GM12872 (cell line): ENCODE data around the gene NLRP14.

Experiments
- TF ChIP-seq, protein P1 (sequence below): IDR thresholded peaks from 3 replicates; pipeline ENCODE4 v1.5.1; 2011; ENCODE audit warnings: low read depth, mild to moderate bottlenecking, low read length, moderate library complexity; ENCODE audit not compliant: insufficient read depth

The NLRP14 gene, protein sequence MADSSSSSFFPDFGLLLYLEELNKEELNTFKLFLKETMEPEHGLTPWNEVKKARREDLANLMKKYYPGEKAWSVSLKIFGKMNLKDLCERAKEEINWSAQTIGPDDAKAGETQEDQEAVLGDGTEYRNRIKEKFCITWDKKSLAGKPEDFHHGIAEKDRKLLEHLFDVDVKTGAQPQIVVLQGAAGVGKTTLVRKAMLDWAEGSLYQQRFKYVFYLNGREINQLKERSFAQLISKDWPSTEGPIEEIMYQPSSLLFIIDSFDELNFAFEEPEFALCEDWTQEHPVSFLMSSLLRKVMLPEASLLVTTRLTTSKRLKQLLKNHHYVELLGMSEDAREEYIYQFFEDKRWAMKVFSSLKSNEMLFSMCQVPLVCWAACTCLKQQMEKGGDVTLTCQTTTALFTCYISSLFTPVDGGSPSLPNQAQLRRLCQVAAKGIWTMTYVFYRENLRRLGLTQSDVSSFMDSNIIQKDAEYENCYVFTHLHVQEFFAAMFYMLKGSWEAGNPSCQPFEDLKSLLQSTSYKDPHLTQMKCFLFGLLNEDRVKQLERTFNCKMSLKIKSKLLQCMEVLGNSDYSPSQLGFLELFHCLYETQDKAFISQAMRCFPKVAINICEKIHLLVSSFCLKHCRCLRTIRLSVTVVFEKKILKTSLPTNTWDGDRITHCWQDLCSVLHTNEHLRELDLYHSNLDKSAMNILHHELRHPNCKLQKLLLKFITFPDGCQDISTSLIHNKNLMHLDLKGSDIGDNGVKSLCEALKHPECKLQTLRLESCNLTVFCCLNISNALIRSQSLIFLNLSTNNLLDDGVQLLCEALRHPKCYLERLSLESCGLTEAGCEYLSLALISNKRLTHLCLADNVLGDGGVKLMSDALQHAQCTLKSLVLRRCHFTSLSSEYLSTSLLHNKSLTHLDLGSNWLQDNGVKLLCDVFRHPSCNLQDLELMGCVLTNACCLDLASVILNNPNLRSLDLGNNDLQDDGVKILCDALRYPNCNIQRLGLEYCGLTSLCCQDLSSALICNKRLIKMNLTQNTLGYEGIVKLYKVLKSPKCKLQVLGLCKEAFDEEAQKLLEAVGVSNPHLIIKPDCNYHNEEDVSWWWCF

DNA sequence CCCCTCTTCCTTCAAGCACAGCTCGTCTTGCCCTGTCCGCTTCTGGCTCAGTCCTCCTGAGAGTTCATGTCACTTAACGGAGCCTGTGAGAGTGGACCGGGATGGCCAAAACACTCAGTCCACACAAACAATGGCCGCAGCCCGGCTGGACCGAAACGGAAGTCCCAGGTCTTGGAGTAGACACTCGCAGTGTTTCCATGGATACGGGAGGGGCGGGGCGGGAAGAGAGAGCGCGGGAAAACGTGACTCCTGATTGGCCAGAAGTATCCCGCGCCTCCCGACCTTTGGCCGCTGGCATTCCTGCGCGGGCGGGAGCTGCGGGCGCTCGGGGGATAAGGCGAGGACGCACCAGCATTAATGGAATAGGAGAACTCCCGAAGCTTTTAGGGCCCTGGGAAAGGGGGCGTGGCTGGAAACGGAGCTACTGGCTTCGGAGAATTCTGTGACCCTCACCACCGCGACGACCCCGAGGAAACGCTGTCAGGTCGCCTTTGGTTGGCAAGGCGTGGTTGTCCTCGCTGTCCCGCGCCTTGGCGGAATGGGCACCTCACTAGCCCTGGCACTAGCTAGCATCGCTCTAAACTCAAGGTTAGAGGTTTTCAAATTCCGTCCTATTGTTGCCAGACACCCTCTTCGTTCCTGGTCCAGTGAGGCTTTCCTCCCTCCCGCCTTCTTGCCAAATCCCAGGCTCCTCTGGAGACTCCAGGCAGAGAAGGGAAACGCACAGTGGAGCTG, at the start of gene NLRP14, which contains the start of gene ZNF214:
Gene NLRP14 (plus strand): TSS at position 297 of the 735 bp plus-strand sequence. CDS start 18,108 bp downstream, outside the sequence.
Gene ZNF214 (minus strand): TSS at position 164 of the 735 bp plus-strand sequence. CDS start 17,511 bp downstream, outside the sequence.
- TF ChIP-seq, protein P1, sequence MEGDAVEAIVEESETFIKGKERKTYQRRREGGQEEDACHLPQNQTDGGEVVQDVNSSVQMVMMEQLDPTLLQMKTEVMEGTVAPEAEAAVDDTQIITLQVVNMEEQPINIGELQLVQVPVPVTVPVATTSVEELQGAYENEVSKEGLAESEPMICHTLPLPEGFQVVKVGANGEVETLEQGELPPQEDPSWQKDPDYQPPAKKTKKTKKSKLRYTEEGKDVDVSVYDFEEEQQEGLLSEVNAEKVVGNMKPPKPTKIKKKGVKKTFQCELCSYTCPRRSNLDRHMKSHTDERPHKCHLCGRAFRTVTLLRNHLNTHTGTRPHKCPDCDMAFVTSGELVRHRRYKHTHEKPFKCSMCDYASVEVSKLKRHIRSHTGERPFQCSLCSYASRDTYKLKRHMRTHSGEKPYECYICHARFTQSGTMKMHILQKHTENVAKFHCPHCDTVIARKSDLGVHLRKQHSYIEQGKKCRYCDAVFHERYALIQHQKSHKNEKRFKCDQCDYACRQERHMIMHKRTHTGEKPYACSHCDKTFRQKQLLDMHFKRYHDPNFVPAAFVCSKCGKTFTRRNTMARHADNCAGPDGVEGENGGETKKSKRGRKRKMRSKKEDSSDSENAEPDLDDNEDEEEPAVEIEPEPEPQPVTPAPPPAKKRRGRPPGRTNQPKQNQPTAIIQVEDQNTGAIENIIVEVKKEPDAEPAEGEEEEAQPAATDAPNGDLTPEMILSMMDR: no peak

DNA sequence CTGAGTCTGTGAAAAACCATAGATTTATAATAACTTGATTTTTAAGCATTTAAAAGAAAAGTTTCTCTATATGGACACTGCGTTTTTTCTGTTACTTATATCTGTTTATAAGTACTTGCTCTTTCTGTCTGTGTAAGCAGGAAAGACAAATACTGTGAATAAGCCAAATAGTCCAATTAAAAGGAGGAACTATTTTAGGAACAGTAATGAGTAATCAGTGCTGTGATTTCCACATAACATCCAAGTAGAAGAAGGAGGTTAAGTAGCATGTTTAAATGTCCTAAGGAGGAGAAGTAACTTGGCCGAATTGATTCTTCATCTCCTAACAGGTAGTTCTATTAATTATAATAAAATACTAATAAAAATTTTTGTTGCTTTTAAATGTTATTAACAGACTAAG, 40.9 kb upstream of the NLRP14 start:
- TF ChIP-seq, protein P1: no peak

DNA sequence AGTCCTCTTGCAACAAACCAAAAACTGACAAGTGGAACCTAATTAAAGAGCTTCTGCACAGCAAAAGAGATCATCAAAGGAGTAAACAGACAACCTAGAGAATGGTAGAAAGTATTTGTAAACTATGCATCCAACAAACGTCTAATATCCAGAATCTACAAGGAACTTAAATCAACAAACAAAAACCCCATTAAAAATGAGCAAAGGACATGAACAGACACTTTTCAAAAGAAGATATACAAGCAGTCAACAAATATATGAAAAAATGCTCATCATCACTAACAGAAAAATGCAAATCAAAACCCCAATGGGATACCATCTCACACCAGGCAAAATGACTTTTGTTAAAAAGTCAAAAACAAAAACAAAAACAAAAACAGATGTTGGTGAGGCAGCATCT, 33.8 kb upstream of the NLRP14 start:
- TF ChIP-seq, protein P1: no peak

DNA sequence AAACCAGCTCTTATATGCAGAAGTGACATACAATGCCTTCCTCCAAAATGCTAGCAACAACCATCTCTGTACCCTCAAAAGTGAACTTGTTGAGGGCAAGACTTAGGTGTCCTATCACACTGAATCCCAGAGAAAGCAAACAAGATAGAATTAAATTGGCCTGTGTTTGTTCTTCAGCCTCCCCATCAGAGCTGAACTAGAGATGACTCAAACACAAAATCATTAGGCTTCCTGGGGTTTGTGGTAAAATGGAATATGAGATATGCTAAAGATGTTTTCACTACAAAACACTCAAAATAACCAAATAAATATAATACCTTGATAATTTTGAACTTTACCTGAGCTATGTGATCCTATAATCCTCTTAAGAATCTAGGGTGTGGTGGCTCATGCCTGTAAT, 31.8 kb upstream of the NLRP14 start:
- TF ChIP-seq, protein P1: no peak

DNA sequence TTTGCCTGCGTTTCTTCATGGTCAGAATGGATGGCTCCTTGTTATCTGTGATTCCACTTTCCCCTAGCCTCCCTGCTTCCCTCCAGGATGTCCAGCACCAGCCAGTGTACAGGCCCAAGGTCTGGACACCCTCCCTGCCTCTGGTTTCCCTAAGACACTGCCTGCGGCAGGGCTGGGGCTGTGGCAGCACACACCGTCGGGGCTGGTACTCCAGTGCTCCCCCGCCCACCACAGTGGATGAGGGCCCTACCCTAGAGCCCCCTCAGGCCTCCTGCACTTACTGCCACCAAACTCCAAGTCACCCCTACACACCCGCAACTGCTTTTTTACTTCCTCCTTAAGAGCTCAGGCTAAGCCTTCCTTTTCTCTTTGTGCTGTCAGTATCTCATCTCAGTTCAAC, 29.1 kb upstream of the NLRP14 start:
- TF ChIP-seq, protein P1: no peak

DNA sequence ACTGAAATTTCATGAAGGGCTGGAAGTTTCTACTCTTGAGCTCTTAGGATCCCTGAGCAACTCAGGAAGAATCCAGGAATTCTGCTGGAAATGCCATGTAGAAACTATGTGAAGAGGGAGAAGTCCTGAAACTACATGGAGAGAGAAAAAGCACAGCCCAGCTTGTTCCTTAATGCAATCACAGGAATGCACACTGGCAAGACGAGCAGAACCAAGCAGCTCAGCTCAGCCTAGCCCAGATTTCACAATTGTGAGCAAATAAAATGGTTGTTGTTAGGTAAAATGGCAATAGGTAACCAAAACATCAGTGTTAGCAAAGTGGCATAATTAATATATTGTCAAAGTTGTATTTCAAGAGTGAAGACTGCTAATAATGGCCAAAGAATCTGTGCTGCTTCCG, 28.3 kb upstream of the NLRP14 start:
- TF ChIP-seq, protein P1: no peak
